Neural progenitor cell (in vitro differentiated cells): ENCODE data around the gene SMOC2.

Experiments
- EZH2 ChIP-seq: fragments of 200-600 bp; sonication (generic); IDR thresholded peaks from 2 replicates; pipeline ENCODE4 v1.6.1; 2017; ENCODE audit warnings: antibody characterized with exemption, mild to moderate bottlenecking, moderate library complexity
- EZH2phosphoT487 ChIP-seq: fragments of 200-600 bp; sonication (generic); IDR thresholded peaks from 2 replicates; pipeline ENCODE4 v1.6.1; 2017; ENCODE audit warnings: antibody characterized with exemption
- TF ChIP-seq, protein P1 (sequence below): fragments of 200-600 bp; sonication (generic); IDR thresholded peaks from 2 replicates; pipeline ENCODE4 v1.5.1; 2017; ENCODE audit warnings: antibody characterized with exemption, mild to moderate bottlenecking

DNA sequence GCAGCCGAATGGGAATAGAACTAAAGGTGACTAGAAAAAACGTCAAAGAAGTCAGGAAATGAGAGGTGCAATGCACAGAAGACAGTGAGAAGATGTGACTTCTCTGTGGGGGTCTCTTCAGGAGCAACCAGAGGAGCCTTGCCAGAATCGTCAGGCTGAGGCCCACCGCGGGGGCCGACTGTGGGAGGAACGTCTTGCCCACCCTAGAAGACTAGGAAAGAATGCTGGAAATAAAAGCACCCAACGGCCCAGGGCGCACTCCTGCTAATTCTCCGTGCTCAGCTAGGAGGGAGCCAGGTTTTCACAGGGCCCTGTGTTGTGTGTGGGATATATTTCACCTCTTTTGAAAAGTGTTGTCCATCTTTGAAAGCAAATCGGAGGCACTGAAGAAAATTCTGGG is 129.2 kb downstream of the SMOC2 start:
- TF ChIP-seq EZH2, result no peak
- no peak for TF ChIP-seq EZH2phosphoT487
- TF ChIP-seq, protein P1, sequence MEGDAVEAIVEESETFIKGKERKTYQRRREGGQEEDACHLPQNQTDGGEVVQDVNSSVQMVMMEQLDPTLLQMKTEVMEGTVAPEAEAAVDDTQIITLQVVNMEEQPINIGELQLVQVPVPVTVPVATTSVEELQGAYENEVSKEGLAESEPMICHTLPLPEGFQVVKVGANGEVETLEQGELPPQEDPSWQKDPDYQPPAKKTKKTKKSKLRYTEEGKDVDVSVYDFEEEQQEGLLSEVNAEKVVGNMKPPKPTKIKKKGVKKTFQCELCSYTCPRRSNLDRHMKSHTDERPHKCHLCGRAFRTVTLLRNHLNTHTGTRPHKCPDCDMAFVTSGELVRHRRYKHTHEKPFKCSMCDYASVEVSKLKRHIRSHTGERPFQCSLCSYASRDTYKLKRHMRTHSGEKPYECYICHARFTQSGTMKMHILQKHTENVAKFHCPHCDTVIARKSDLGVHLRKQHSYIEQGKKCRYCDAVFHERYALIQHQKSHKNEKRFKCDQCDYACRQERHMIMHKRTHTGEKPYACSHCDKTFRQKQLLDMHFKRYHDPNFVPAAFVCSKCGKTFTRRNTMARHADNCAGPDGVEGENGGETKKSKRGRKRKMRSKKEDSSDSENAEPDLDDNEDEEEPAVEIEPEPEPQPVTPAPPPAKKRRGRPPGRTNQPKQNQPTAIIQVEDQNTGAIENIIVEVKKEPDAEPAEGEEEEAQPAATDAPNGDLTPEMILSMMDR, result no peak
